ENCODE data around the gene RAB22A.

- TF ChIP-seq EP300 (IDR thresholded peaks at IDR 0.05; ENCODE audit: low read depth) (no peak), CTCF (IDR thresholded peaks at IDR 0.05) (no peak), POLR2A (IDR thresholded peaks at IDR 0.05) (peak; percentile 64)
These were observed 79.4 kb downstream of the RAB22A start, which contains the start of gene VAPB for GRCh38 chr20:58388882-58389323.
